OCI-LY1 (cell line): ENCODE results near the gene RPEL1.

Experiments used
- H2AFZ ChIP-seq: fragments of 200-600 bp; sonication (generic), shearing (Covaris generic); 2 replicates; pipeline ENCODE4 v1.6.0; 2014; ENCODE audit warnings: antibody characterized with exemption, mild to moderate bottlenecking, low read length
- H3F3A ChIP-seq: fragments of 200-600 bp; sonication (generic), shearing (Covaris generic); 2 replicates; pipeline ENCODE4 v1.6.0; 2014; ENCODE audit warnings: mild to moderate bottlenecking, antibody characterized with exemption, low read length, moderate library complexity; ENCODE audit not compliant: insufficient read depth
- H3K27ac ChIP-seq: fragments of 200-600 bp; sonication (generic); 2 replicates; pipeline ENCODE4 v1.5.1; 2014; ENCODE audit warnings: low read length, mixed run types, mild to moderate bottlenecking, low read depth; ENCODE audit not compliant: poor library complexity, severe bottlenecking
- H3K27me3 ChIP-seq: fragments of 200-600 bp; sonication (generic); 2 replicates; pipeline ENCODE4 v1.6.0; 2014; ENCODE audit warnings: antibody characterized with exemption, mild to moderate bottlenecking, low read length, moderate library complexity; ENCODE audit not compliant: insufficient read depth
- H3K36me3 ChIP-seq: fragments of 200-600 bp; sonication (generic); 2 replicates; pipeline ENCODE4 v1.6.1; 2014; ENCODE audit warnings: mild to moderate bottlenecking, antibody characterized with exemption, low read length, moderate library complexity, mixed read lengths; ENCODE audit not compliant: insufficient read depth
- H3K4me1 ChIP-seq: fragments of 200-600 bp; sonication (generic); 2 replicates; pipeline ENCODE4 v1.5.1; 2014; ENCODE audit warnings: mild to moderate bottlenecking, low read length, moderate library complexity; ENCODE audit not compliant: insufficient read depth, severe bottlenecking
- H3K4me2 ChIP-seq: fragments of 200-600 bp; sonication (generic), shearing (Covaris generic); 2 replicates; pipeline ENCODE4 v1.6.1; 2014; ENCODE audit warnings: low read length
- H3K4me3 ChIP-seq: fragments of 200-600 bp; sonication (generic); 2 replicates; pipeline ENCODE4 v1.5.1; 2014; ENCODE audit warnings: low read length, low read depth, mild to moderate bottlenecking, mixed read lengths; ENCODE audit not compliant: poor library complexity, severe bottlenecking
- H3K79me2 ChIP-seq: fragments of 200-600 bp; shearing (Covaris generic); 2 replicates; pipeline ENCODE4 v1.6.1; 2016; ENCODE audit warnings: mixed run types, low read length, mixed read lengths; ENCODE audit not compliant: insufficient read depth
- H3K9ac ChIP-seq: fragments of 200-600 bp; sonication (generic), shearing (Covaris generic); 2 replicates; pipeline ENCODE4 v1.6.1; 2014; ENCODE audit warnings: mild to moderate bottlenecking, low read length, mixed read lengths
- H3K9me2 ChIP-seq: fragments of 200-600 bp; sonication (generic), shearing (Covaris generic); 2 replicates; pipeline ENCODE4 v1.6.1; 2014; ENCODE audit warnings: low read depth, mild to moderate bottlenecking, low read length, mixed read lengths
- H3K9me3 ChIP-seq: fragments of 200-600 bp; shearing (Covaris generic); 2 replicates; pipeline ENCODE4 v1.6.1; 2014; ENCODE audit warnings: low read length, mixed read lengths
- H4K20me1 ChIP-seq: fragments of 200-600 bp; sonication (generic), shearing (Covaris generic); 2 replicates; pipeline ENCODE4 v1.6.0; 2016; ENCODE audit warnings: mild to moderate bottlenecking, low read length; ENCODE audit not compliant: insufficient read depth
- EZH2 ChIP-seq: fragments of 200-600 bp; sonication (generic), shearing (Covaris generic); IDR thresholded peaks from 2 replicates; pipeline ENCODE4 v1.8.0; 2017; ENCODE audit warnings: borderline replicate concordance, mixed run types, mild to moderate bottlenecking, antibody characterized with exemption, low read length, moderate library complexity, mixed read lengths
- TF ChIP-seq, protein P1 (sequence below): fragments of 200-600 bp; sonication (generic), shearing (Covaris generic); IDR thresholded peaks from 2 replicates; pipeline ENCODE4 v1.5.1; 2017; ENCODE audit warnings: mild to moderate bottlenecking, antibody characterized with exemption, low read length, moderate library complexity, mixed read lengths

Gene RPEL1

DNA sequence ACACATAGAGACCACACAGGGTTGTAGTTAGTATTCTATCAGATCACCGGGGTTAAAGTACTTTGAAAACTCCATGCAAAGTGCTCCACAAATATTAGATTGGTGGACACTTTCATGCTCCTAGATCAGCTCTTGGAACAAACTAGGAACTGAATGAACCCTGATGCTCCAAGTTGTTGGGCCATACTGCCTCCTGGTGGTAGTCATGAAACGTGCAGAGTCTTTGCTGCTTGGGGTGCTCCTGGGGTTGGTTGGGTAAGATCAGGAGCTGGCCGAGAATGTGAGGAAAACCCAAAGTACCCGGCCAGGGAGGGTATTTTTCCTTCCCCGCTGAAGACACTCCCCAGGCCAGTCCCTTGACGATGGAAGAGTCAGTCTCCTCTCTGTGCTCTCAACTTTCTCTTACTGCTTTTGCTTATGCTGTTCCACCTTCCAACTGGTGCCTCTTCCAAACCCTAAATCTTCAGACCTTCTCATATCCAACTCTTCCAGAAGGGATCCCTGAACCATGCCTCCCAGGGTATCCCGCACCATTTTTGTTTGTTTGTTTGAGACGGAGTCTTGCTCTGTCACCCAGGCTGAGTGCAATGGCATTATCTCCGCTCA lies 918 bp upstream of the RPEL1 start:
- H3K4me3 ChIP-seq: no peak overlapping the region
- no peaks in the 10 kb centered on the region for H3K79me2 ChIP-seq
- H3K4me1 ChIP-seq: peaks cover 7% of the 10 kb centered on the region
- H3F3A ChIP-seq: no peaks in the 10 kb centered on the region
- H3K27me3 ChIP-seq: no peaks in the 10 kb centered on the region
- H3K27ac ChIP-seq: no peak overlapping the region
- no peaks in the 10 kb centered on the region for H3K9me3 ChIP-seq
- no peak overlapping the region for H2AFZ ChIP-seq
- H3K36me3 ChIP-seq: no peaks in the 10 kb centered on the region
- no peaks in the 10 kb centered on the region for H3K9me2 ChIP-seq
- H4K20me1 ChIP-seq: no peaks in the 10 kb centered on the region
- TF ChIP-seq, protein P1, sequence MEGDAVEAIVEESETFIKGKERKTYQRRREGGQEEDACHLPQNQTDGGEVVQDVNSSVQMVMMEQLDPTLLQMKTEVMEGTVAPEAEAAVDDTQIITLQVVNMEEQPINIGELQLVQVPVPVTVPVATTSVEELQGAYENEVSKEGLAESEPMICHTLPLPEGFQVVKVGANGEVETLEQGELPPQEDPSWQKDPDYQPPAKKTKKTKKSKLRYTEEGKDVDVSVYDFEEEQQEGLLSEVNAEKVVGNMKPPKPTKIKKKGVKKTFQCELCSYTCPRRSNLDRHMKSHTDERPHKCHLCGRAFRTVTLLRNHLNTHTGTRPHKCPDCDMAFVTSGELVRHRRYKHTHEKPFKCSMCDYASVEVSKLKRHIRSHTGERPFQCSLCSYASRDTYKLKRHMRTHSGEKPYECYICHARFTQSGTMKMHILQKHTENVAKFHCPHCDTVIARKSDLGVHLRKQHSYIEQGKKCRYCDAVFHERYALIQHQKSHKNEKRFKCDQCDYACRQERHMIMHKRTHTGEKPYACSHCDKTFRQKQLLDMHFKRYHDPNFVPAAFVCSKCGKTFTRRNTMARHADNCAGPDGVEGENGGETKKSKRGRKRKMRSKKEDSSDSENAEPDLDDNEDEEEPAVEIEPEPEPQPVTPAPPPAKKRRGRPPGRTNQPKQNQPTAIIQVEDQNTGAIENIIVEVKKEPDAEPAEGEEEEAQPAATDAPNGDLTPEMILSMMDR: peak; percentile 94
- no peak for TF ChIP-seq EZH2
- H3K9ac ChIP-seq: no peak overlapping the region
- H3K4me2 ChIP-seq: no peak overlapping the region

DNA sequence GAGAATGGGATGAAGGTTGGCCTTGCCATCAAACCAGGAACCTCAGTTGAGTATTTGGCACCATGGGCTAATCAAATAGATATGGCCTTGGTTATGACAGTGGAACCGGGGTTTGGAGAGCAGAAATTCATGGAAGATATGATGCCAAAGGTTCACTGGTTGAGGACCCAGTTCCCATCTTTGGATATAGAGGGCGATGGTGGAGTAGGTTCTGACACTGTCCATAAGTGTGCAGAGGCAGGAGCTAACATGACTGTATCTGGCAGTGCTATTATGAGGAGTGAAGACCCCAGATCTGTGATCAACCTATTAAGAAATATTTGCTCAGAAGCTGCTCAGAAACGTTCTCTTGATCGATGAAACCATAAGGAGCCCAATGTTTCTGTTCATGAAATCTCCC lies 637 bp downstream of the RPEL1 start:
- Histone ChIP-seq H3K79me2 (no peaks in the 10 kb centered on the region), H3K36me3 (no peaks in the 10 kb centered on the region), H3K4me2 (no peak overlapping the region), H3K27ac (no peak overlapping the region), H4K20me1 (no peaks in the 10 kb centered on the region), H3K4me1 (no peaks in the 10 kb centered on the region), H3K9me3 (no peaks in the 10 kb centered on the region), H3K27me3 (no peaks in the 10 kb centered on the region), H3K9ac (no peak overlapping the region), H2AFZ (no peak overlapping the region), H3K9me2 (no peaks in the 10 kb centered on the region), H3K4me3 (no peak overlapping the region), H3F3A (no peaks in the 10 kb centered on the region)
- TF ChIP-seq, protein P1: no peak
- TF ChIP-seq EZH2: no peak

DNA sequence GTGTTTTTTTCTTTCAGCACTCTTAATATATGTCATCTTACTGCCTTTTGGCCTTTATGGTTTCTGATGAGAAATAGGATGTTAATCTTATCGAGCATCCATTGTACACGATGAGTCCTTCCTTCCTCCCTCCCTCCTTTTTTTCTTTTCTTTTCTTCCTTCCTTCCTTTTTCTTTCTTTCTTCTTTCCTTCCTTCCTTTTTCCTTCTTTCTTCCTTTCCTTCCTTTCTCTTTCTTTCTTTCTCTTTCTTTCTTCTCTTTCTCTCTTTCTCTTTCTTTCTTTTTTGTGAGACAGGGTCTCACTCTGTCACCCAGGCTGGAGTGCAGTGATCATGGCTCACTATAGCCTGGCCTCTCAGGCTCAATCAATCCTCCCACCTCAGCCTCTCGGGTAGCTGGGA lies 8.4 kb downstream of the RPEL1 start:
- no peak overlapping the region for H2AFZ ChIP-seq
- H3K36me3 ChIP-seq: no peaks in the 10 kb centered on the region
- H3K4me2 ChIP-seq: no peak overlapping the region
- TF ChIP-seq, protein P1: no peak
- TF ChIP-seq EZH2: no peak
- no peak overlapping the region for H3K9ac ChIP-seq
- H3K9me3 ChIP-seq: no peaks in the 10 kb centered on the region
- no peaks in the 10 kb centered on the region for H3K9me2 ChIP-seq
- H3K27ac ChIP-seq: no peak overlapping the region
- no peak overlapping the region for H3K4me3 ChIP-seq
- no peaks in the 10 kb centered on the region for H3K27me3 ChIP-seq
- H4K20me1 ChIP-seq: no peaks in the 10 kb centered on the region
- no peaks in the 10 kb centered on the region for H3F3A ChIP-seq
- H3K79me2 ChIP-seq: no peaks in the 10 kb centered on the region
- H3K4me1 ChIP-seq: no peaks in the 10 kb centered on the region
